Skin of body (tissue), 2 donors: Measurements from ENCODE around the gene PTCSC3. TPM values are rescaled to one million over a fixed set of nuclear protein-coding genes. Genes with fewer than 3 reads are reported as not detected.
"Not testable (repeated sequence)": the region's sequence is repeated elsewhere in the genome, so short reads cannot be mapped to it uniquely, and the experiment has no call there.

ENCODE experiments used
- DNase-seq: peaks from one replicate; lab custom pipeline; 2025; lab: John Stamatoyannopoulos, UW
- total RNA-seq: library from RNA; depleted of rRNA; stranded (reverse); fragments of >200 nt; gene quantifications from one replicate; pipeline ENCODE4 v1.2.3, GENCODE V29; 2014

PTCSC3 gene
- total RNA-seq, 1 donor from 2014 or later = not detected

GRCh38 chr14:36174767-36175424 lies 1.6 kb downstream of the PTCSC3 start:
- no peak for DNase-seq

GRCh38 chr14:36173161-36173560 lies 3.4 kb downstream of the PTCSC3 start:
- DNase-seq = no peak

- DNase-seq = no peak
Observed at GRCh38 chr14:36171607-36172006, 4.9 kb downstream of the PTCSC3 start.

- no peak for DNase-seq
Observed at GRCh38 chr14:36167431-36167830, 9.1 kb downstream of the PTCSC3 start.

GRCh38 chr14:36163451-36163850 lies 13.1 kb downstream of the PTCSC3 start:
- DNase-seq = no peak

- no peak for DNase-seq
Observed at GRCh38 chr14:36162267-36162666, 14.3 kb downstream of the PTCSC3 start.

GRCh38 chr14:36161776-36162175 lies 14.7 kb downstream of the PTCSC3 start:
- no peak for DNase-seq

- no peak for DNase-seq
Observed at GRCh38 chr14:36151335-36151734, 25.2 kb downstream of the PTCSC3 start.

- DNase-seq = no peak
Observed at GRCh38 chr14:36134038-36134437, 42.5 kb downstream of the PTCSC3 start.

GRCh38 chr14:36132826-36133225 lies 43.7 kb downstream of the PTCSC3 start:
- no peak for DNase-seq

- no peak for DNase-seq
Observed at GRCh38 chr14:36130186-36130585, 46.3 kb downstream of the PTCSC3 start.

GRCh38 chr14:36129181-36129580 lies 47.3 kb downstream of the PTCSC3 start:
- no peak for DNase-seq

GRCh38 chr14:36113341-36113740 lies 63.2 kb downstream of the PTCSC3 start:
- no peak for DNase-seq

GRCh38 chr14:36111822-36112583 lies 64.5 kb downstream of the PTCSC3 start:
- DNase-seq = no peak

GRCh38 chr14:36105401-36105800 lies 71.1 kb downstream of the PTCSC3 start:
- DNase-seq = no peak

GRCh38 chr14:36104258-36104657 lies 72.3 kb downstream of the PTCSC3 start:
- not testable (repeated sequence) for DNase-seq

- DNase-seq = no peak
Observed at GRCh38 chr14:36099619-36100018, 76.9 kb downstream of the PTCSC3 start.

GRCh38 chr14:36097356-36097755 lies 79.2 kb downstream of the PTCSC3 start:
- DNase-seq = no peak

GRCh38 chr14:36096090-36096489 lies 80.4 kb downstream of the PTCSC3 start:
- no peak for DNase-seq

GRCh38 chr14:36094963-36095362 lies 81.6 kb downstream of the PTCSC3 start:
- DNase-seq = no peak

- DNase-seq = peak; percentile 3
Observed at GRCh38 chr14:36091096-36091495, 85.4 kb downstream of the PTCSC3 start.

- no peak for DNase-seq
Observed at GRCh38 chr14:36087411-36087810, 89.1 kb downstream of the PTCSC3 start.
